HEK293 (cell line): ENCODE data around the gene SLC47A2.

Experiments used
- CTCF ChIA-PET: fragments of 350-600 bp; formaldehyde crosslinking; extraction: SDS; loops from one replicate; lab custom pipeline; 2021; ENCODE audit warnings: antibody characterized with exemption; lab: Yijun Ruan, JAX
- POLR2A ChIA-PET: fragments of 300-600 bp; formaldehyde crosslinking; extraction: SDS; loops from one replicate; lab custom pipeline; 2020; ENCODE audit warnings: antibody characterized with exemption, inconsistent platforms; lab: Yijun Ruan, JAX
- H3K27ac ChIP-seq: fragments of 200-500 bp; sonication (Bioruptor generic); 2 replicates; pipeline ENCODE4 v1.5.1; 2014; ENCODE audit warnings: low read depth, low read length, control low read depth, inconsistent platforms; ENCODE audit errors: extremely low read depth
- H3K36me3 ChIP-seq, 2 experiments: fragments of 200-500 bp in 1 of 2; sonication (Bioruptor generic) in 1 of 2; 1 replicate in 1 of 2; 2 replicates in 1 of 2; pipeline ENCODE4 v1.5.1; 2014 to 2017; ENCODE audit warnings: inconsistent platforms in 2 of 2, low read length in 2 of 2; ENCODE audit not compliant: control insufficient read depth in 2 of 2, insufficient read depth in 1 of 2
- H3K4me1 ChIP-seq: fragments of 200-500 bp; sonication (Bioruptor generic); 2 replicates; pipeline ENCODE4 v1.5.1; 2014; ENCODE audit warnings: mild to moderate bottlenecking, low read length, inconsistent platforms; ENCODE audit not compliant: control insufficient read depth, insufficient read depth
- H3K4me3 ChIP-seq: 2 replicates; pipeline ENCODE4 v1.5.1; 2011; ENCODE audit warnings: low read depth, mild to moderate bottlenecking, control low read depth, low read length, moderate library complexity
- H3K9me3 ChIP-seq: fragments of 200-500 bp; sonication (Bioruptor generic); 2 replicates; pipeline ENCODE4 v1.5.1; 2014; ENCODE audit warnings: low read depth, low read length, inconsistent platforms; ENCODE audit not compliant: control insufficient read depth, insufficient read depth
- BCL11A ChIP-seq: fragments of 450-650 bp; formaldehyde crosslinking; IDR thresholded peaks from 2 replicates; pipeline ENCODE4 v1.5.1; 2016; ENCODE audit warnings: low read depth, missing biosample characterization, missing genetic modification characterization
- GLI2 ChIP-seq: fragments of 450-650 bp; formaldehyde crosslinking; IDR thresholded peaks from 2 replicates; pipeline ENCODE4; 2017; ENCODE audit warnings: missing biosample characterization, missing genetic modification characterization, low read depth, borderline replicate concordance
- GLI4 ChIP-seq: fragments of 450-650 bp; formaldehyde crosslinking; IDR thresholded peaks from 2 replicates; pipeline ENCODE4 v1.5.1; 2016; ENCODE audit warnings: missing biosample characterization, missing genetic modification characterization
- HOXD13 ChIP-seq: sonication (generic); formaldehyde crosslinking; IDR thresholded peaks from 2 replicates; pipeline ENCODE4 v1.8.0; 2022; ENCODE audit warnings: missing genetic modification reagents, borderline replicate concordance
- REPIN1 ChIP-seq: fragments of 450-650 bp; formaldehyde crosslinking; IDR thresholded peaks from 2 replicates; pipeline ENCODE4 v1.5.1; 2017; ENCODE audit warnings: missing biosample characterization, missing genetic modification characterization, low read depth
- ZBTB1 ChIP-seq: fragments of 450-650 bp; formaldehyde crosslinking; IDR thresholded peaks from 2 replicates; pipeline ENCODE4 v1.5.1; 2016; ENCODE audit warnings: missing biosample characterization, missing genetic modification characterization
- ZBTB7A ChIP-seq: fragments of 450-650 bp; formaldehyde crosslinking; IDR thresholded peaks from 2 replicates; pipeline ENCODE4 v1.5.1; 2016; ENCODE audit warnings: low read depth, missing biosample characterization, missing genetic modification characterization
- ZFP41 ChIP-seq: fragments of 450-650 bp; formaldehyde crosslinking; IDR thresholded peaks from 2 replicates; pipeline ENCODE4 v1.5.1; 2016; ENCODE audit warnings: missing biosample characterization, missing genetic modification characterization, borderline replicate concordance
- ZNF114 ChIP-seq: fragments of 450-650 bp; formaldehyde crosslinking; IDR thresholded peaks from 2 replicates; pipeline ENCODE4 v1.5.0; 2017; ENCODE audit warnings: missing biosample characterization, missing genetic modification characterization
- ZNF324 ChIP-seq: fragments of 450-650 bp; formaldehyde crosslinking; IDR thresholded peaks from 2 replicates; pipeline ENCODE4 v1.5.1; 2016; ENCODE audit warnings: missing biosample characterization, missing genetic modification characterization
- ZNF366 ChIP-seq: fragments of 450-650 bp; formaldehyde crosslinking; conservative IDR thresholded peaks from 2 replicates; pipeline ENCODE4 v1.5.1; 2016; ENCODE audit warnings: missing biosample characterization, missing genetic modification characterization
- ZNF473 ChIP-seq: fragments of 450-650 bp; formaldehyde crosslinking; IDR thresholded peaks from 2 replicates; pipeline ENCODE4 v1.5.1; 2017; ENCODE audit warnings: missing biosample characterization, missing genetic modification characterization
- ZNF747 ChIP-seq: fragments of 450-650 bp; formaldehyde crosslinking; IDR thresholded peaks from 2 replicates; pipeline ENCODE4 v1.5.1; 2016; ENCODE audit warnings: missing biosample characterization, missing genetic modification characterization
- ZNF777 ChIP-seq: fragments of 450-650 bp; formaldehyde crosslinking; IDR thresholded peaks from 2 replicates; pipeline ENCODE4 v1.5.1; 2017; ENCODE audit warnings: missing biosample characterization, missing genetic modification characterization, borderline replicate concordance
- ZNF792 ChIP-seq: fragments of 450-650 bp; formaldehyde crosslinking; IDR thresholded peaks from 2 replicates; pipeline ENCODE4 v1.5.1; 2016; ENCODE audit warnings: missing biosample characterization, missing genetic modification characterization
- TF ChIP-seq, protein P1 (sequence below): fragments of 450-650 bp; formaldehyde crosslinking; IDR thresholded peaks from 2 replicates; pipeline ENCODE4 v1.5.0; 2017; ENCODE audit warnings: missing biosample characterization, missing genetic modification characterization, borderline replicate concordance
- TF ChIP-seq, protein P2 (sequence below): fragments of 450-650 bp; formaldehyde crosslinking; IDR thresholded peaks from 2 replicates; pipeline ENCODE4 v1.5.1; 2016; ENCODE audit warnings: missing biosample characterization, missing genetic modification characterization
- TF ChIP-seq, protein P3 (sequence below): fragments of 450-650 bp; formaldehyde crosslinking; IDR thresholded peaks from 2 replicates; pipeline ENCODE4 v1.5.1; 2017; ENCODE audit warnings: missing biosample characterization, missing genetic modification characterization
- TF ChIP-seq, protein P4 (sequence below): fragments of 450-650 bp; formaldehyde crosslinking; IDR thresholded peaks from 2 replicates; pipeline ENCODE4 v1.5.1; 2016; ENCODE audit warnings: missing biosample characterization, missing genetic modification characterization, borderline replicate concordance
- TF ChIP-seq, protein P5 (sequence below): fragments of 450-650 bp; formaldehyde crosslinking; IDR thresholded peaks from 2 replicates; pipeline ENCODE4 v1.5.1; 2016; ENCODE audit warnings: missing biosample characterization, missing genetic modification characterization

The SLC47A2 gene

DNA sequence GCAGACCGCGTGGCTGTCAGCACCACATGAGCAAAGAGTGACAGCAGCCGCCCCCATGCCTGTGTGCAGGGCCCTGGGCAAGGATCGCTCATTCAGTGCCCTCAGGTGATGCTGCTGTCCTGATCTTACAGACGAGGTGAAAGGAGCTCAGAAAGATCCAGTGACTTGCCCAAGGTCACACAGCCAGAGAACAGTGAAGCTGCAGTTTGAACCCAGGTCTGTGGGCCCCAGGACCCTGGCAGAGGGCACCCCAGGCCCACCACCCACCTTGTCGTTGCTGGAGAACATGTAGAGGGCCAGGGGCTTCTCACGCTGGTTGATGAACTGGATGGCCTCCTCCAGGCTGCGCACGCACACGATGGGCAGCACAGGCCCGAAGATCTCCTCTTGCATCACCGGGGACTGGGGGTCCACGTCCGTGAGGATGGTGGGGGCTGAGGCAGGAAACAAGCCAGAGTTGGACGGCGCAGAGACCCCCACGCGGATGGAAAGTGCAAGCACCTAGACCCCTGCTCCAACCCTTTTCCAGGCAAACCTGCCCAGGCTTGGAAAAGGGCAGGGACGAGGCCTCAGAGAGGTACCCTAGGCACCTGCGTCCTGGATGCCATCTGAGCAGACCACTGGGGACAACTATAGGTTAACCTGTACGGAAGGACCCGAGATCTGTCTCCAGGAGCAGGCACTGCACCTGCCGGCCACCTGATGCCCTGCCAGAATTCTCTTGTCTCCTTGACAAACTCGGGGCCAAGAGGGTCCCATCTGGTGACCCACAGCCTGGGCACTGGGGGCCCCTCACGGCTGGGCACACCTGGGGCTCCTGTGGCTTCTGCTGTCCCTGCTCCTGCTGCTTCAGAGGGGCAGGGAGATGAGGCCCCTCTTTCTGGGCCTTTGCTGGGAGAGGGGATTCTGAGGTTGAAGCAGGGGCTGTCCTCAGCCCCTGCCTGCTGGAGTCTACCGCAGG, 23.1 kb upstream of the SLC47A2 start:
- Histone ChIP-seq H3K9me3 (no peaks in the 10 kb centered on the region), H3K4me3 (no peak overlapping the region), H3K4me1 (no peaks in the 10 kb centered on the region), H3K36me3 (no peaks in the 10 kb centered on the region), H3K27ac (no peak overlapping the region)
- ChIA-PET POLR2A (no interaction called here), CTCF (interaction anchor here (1.0 to 7.3 kb wide), 2 partner anchors 22 to 27 kb away, joined by 3 to 80 read pairs; no protein-coding TSS in a partner anchor)
- TF ChIP-seq, protein P1, sequence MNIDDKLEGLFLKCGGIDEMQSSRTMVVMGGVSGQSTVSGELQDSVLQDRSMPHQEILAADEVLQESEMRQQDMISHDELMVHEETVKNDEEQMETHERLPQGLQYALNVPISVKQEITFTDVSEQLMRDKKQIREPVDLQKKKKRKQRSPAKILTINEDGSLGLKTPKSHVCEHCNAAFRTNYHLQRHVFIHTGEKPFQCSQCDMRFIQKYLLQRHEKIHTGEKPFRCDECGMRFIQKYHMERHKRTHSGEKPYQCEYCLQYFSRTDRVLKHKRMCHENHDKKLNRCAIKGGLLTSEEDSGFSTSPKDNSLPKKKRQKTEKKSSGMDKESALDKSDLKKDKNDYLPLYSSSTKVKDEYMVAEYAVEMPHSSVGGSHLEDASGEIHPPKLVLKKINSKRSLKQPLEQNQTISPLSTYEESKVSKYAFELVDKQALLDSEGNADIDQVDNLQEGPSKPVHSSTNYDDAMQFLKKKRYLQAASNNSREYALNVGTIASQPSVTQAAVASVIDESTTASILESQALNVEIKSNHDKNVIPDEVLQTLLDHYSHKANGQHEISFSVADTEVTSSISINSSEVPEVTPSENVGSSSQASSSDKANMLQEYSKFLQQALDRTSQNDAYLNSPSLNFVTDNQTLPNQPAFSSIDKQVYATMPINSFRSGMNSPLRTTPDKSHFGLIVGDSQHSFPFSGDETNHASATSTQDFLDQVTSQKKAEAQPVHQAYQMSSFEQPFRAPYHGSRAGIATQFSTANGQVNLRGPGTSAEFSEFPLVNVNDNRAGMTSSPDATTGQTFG (tag by site-specific recombination) = no peak
- TF ChIP-seq HOXD13 (CRISPR knock-in tag) = no peak

DNA sequence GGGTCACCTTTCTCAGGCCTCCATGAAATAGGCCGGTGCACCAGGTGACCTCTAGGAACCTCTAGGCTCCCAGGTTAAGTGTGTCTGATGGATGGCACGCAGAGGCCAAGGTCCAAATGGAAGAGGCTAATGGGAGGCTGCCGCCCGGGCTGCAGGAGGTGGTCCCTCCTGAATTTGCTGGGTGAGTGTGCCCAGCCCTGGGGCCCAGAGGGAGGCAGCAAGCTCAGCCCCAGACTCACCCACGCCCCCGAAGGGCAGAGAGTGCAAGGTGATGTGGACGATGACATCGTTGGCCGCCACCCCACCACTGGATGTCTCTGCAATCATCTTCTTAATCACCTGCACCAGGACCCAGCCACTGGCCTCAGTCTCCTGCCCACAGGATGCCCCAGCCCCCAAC, 22.4 kb upstream of the SLC47A2 start:
- ChIA-PET POLR2A (no interaction called here), CTCF (interaction anchor here (0.7 kb wide), 1 partner anchor 171 kb away, joined by 3 read pairs; no protein-coding TSS in a partner anchor)
- Histone ChIP-seq H3K36me3 (no peaks in the 10 kb centered on the region), H3K27ac (no peak overlapping the region), H3K9me3 (no peaks in the 10 kb centered on the region), H3K4me1 (no peaks in the 10 kb centered on the region), H3K4me3 (no peak overlapping the region)
- TF ChIP-seq, protein P2, sequence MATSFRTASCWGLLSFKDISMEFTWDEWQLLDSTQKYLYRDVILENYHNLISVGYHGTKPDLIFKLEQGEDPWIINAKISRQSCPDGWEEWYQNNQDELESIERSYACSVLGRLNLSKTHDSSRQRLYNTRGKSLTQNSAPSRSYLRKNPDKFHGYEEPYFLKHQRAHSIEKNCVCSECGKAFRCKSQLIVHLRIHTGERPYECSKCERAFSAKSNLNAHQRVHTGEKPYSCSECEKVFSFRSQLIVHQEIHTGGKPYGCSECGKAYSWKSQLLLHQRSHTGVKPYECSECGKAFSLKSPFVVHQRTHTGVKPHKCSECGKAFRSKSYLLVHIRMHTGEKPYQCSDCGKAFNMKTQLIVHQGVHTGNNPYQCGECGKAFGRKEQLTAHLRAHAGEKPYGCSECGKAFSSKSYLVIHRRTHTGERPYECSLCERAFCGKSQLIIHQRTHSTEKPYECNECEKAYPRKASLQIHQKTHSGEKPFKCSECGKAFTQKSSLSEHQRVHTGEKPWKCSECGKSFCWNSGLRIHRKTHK (tag by site-specific recombination) = no peak
- TF ChIP-seq BCL11A (no peak), ZNF777 (tag by site-specific recombination) (no peak), ZNF473 (tag by site-specific recombination) (no peak), ZNF792 (no peak), ZNF366 (tag by site-specific recombination) (no peak), ZBTB7A (tag by site-specific recombination) (no peak), ZFP41 (tag by site-specific recombination) (no peak), ZNF747 (tag by site-specific recombination) (no peak), ZNF324 (tag by site-specific recombination) (no peak), ZNF114 (no peak), ZBTB1 (no peak), REPIN1 (tag by site-specific recombination) (no peak), GLI2 (no peak), GLI4 (tag by site-specific recombination) (no peak)
- TF ChIP-seq, protein P3, sequence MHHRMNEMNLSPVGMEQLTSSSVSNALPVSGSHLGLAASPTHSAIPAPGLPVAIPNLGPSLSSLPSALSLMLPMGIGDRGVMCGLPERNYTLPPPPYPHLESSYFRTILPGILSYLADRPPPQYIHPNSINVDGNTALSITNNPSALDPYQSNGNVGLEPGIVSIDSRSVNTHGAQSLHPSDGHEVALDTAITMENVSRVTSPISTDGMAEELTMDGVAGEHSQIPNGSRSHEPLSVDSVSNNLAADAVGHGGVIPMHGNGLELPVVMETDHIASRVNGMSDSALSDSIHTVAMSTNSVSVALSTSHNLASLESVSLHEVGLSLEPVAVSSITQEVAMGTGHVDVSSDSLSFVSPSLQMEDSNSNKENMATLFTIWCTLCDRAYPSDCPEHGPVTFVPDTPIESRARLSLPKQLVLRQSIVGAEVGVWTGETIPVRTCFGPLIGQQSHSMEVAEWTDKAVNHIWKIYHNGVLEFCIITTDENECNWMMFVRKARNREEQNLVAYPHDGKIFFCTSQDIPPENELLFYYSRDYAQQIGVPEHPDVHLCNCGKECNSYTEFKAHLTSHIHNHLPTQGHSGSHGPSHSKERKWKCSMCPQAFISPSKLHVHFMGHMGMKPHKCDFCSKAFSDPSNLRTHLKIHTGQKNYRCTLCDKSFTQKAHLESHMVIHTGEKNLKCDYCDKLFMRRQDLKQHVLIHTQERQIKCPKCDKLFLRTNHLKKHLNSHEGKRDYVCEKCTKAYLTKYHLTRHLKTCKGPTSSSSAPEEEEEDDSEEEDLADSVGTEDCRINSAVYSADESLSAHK = no peak
- TF ChIP-seq, protein P4, sequence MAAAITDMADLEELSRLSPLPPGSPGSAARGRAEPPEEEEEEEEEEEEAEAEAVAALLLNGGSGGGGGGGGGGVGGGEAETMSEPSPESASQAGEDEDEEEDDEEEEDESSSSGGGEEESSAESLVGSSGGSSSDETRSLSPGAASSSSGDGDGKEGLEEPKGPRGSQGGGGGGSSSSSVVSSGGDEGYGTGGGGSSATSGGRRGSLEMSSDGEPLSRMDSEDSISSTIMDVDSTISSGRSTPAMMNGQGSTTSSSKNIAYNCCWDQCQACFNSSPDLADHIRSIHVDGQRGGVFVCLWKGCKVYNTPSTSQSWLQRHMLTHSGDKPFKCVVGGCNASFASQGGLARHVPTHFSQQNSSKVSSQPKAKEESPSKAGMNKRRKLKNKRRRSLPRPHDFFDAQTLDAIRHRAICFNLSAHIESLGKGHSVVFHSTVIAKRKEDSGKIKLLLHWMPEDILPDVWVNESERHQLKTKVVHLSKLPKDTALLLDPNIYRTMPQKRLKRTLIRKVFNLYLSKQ (tag by site-specific recombination) = no peak
- TF ChIP-seq, protein P5, sequence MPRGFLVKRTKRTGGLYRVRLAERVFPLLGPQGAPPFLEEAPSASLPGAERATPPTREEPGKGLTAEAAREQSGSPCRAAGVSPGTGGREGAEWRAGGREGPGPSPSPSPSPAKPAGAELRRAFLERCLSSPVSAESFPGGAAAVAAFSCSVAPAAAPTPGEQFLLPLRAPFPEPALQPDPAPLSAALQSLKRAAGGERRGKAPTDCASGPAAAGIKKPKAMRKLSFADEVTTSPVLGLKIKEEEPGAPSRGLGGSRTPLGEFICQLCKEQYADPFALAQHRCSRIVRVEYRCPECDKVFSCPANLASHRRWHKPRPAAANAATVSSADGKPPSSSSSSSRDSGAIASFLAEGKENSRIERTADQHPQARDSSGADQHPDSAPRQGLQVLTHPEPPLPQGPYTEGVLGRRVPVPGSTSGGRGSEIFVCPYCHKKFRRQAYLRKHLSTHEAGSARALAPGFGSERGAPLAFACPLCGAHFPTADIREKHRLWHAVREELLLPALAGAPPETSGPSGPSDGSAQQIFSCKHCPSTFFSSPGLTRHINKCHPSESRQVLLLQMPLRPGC (tag by site-specific recombination) = no peak
